WTC11 (cell line): ENCODE results near the gene SEMA4G. TPM values are rescaled to one million over a fixed set of nuclear protein-coding genes. Genes with fewer than 3 reads are reported as not detected.

ENCODE experiments used
- ATAC-seq: fragments of 200-7000 bp; cut with Tn5 transposase; 2 replicates; pipeline ENCODE4 v1.10.0; 2021; ENCODE audit warnings: mild to moderate bottlenecking, moderate library complexity
- CTCF ChIA-PET: fragments of 300-600 bp; sonication (Branson Sonifier 250); formaldehyde crosslinking; loops from one replicate; lab custom pipeline; 2021; ENCODE audit warnings: antibody characterized with exemption; lab: Charles Lee
- POLR2A ChIA-PET: fragments of 350-600 bp; sonication (Branson Sonifier 250); formaldehyde crosslinking; loops from one replicate; lab custom pipeline; 2021; ENCODE audit warnings: antibody characterized with exemption; lab: Charles Lee
- DNase-seq: peaks from one replicate; pipeline ENCODE4 v3.0.0; 2021; ENCODE audit warnings: low spot score
- H3K27ac Mint-ChIP-seq: 2 replicates; pipeline ENCODE4 v1.8.0; 2021; ENCODE audit warnings: mixed read lengths
- H3K27me3 Mint-ChIP-seq: 2 replicates; pipeline ENCODE4 v1.8.0; 2021; ENCODE audit warnings: low read depth, mild to moderate bottlenecking, moderate library complexity, mixed read lengths
- H3K36me3 Mint-ChIP-seq: 2 replicates; pipeline ENCODE4 v1.8.0; 2021; ENCODE audit warnings: mixed read lengths
- H3K4me1 Mint-ChIP-seq: 2 replicates; pipeline ENCODE4 v1.8.0; 2022; ENCODE audit warnings: mixed read lengths
- H3K4me3 Mint-ChIP-seq: 2 replicates; pipeline ENCODE4 v1.8.0; 2021; ENCODE audit warnings: mild to moderate bottlenecking, moderate library complexity, mixed read lengths
- H3K9me3 Mint-ChIP-seq: 2 replicates; pipeline ENCODE4 v1.8.0; 2021; ENCODE audit warnings: mixed read lengths
- ETV6 ChIP-seq: sonication (generic); formaldehyde crosslinking; IDR thresholded peaks from 2 replicates; pipeline ENCODE4 v1.8.1; 2022; ENCODE audit warnings: mild to moderate bottlenecking, missing genetic modification reagents
- FOXK1 ChIP-seq: sonication (generic); formaldehyde crosslinking; IDR thresholded peaks from 2 replicates; pipeline ENCODE4 v1.8.0; 2022; ENCODE audit warnings: mild to moderate bottlenecking, moderate library complexity, missing genetic modification reagents
- FOXP1 ChIP-seq: sonication (generic); formaldehyde crosslinking; IDR thresholded peaks from 2 replicates; pipeline ENCODE4 v1.8.0; 2022; ENCODE audit warnings: missing genetic modification reagents, mild to moderate bottlenecking, moderate library complexity, borderline replicate concordance
- HMGA2 ChIP-seq: fragments of 250-450 bp; sonication (Bioruptor Pico); IDR thresholded peaks from 2 replicates; pipeline ENCODE4 v1.4.0; 2021; ENCODE audit warnings: mild to moderate bottlenecking, moderate library complexity
- JUN ChIP-seq: sonication (generic); formaldehyde crosslinking; IDR thresholded peaks from 2 replicates; pipeline ENCODE4 v1.8.0; 2023; ENCODE audit warnings: mild to moderate bottlenecking, missing genetic modification reagents
- KAT7 ChIP-seq: sonication (generic); formaldehyde crosslinking; IDR thresholded peaks from 2 replicates; pipeline ENCODE4 v1.8.1; 2023; ENCODE audit warnings: missing genetic modification reagents, mild to moderate bottlenecking, borderline replicate concordance
- NFATC4 ChIP-seq: fragments of 250-450 bp; sonication (Bioruptor Pico); IDR thresholded peaks from 2 replicates; pipeline ENCODE4 v1.9.0; 2021; ENCODE audit warnings: mild to moderate bottlenecking
- RORB ChIP-seq: fragments of 250-450 bp; sonication (Bioruptor Pico); IDR thresholded peaks from 2 replicates; pipeline ENCODE4 v1.9.0; 2021; ENCODE audit warnings: mild to moderate bottlenecking
- SMAD4 ChIP-seq: sonication (generic); formaldehyde crosslinking; IDR thresholded peaks from 2 replicates; pipeline ENCODE4 v1.8.0; 2022; ENCODE audit warnings: mild to moderate bottlenecking, missing genetic modification reagents
- TEAD4 ChIP-seq: sonication (generic); formaldehyde crosslinking; IDR thresholded peaks from 2 replicates; pipeline ENCODE4 v1.8.0; 2022; ENCODE audit warnings: mild to moderate bottlenecking, missing genetic modification reagents
- ZBTB21 ChIP-seq: sonication (generic); formaldehyde crosslinking; IDR thresholded peaks from 2 replicates; pipeline ENCODE4 v1.8.1; 2023; ENCODE audit warnings: mild to moderate bottlenecking, missing genetic modification reagents, borderline replicate concordance
- ZNF396 ChIP-seq: fragments of 250-450 bp; sonication (Bioruptor Pico); IDR thresholded peaks from 2 replicates; pipeline ENCODE4 v1.8.0; 2021; ENCODE audit warnings: mild to moderate bottlenecking, moderate library complexity, borderline replicate concordance
- total RNA-seq: library from RNA; stranded (reverse); gene quantifications from 3 replicates; pipeline ENCODE4 v1.2.3, GENCODE V29; 2021
- TF ChIP-seq, protein P1 (sequence below): sonication (generic); formaldehyde crosslinking; IDR thresholded peaks from 2 replicates; pipeline ENCODE4 v1.8.1; 2022; ENCODE audit warnings: low read depth, missing genetic modification reagents, borderline replicate concordance
- TF ChIP-seq, protein P2 (sequence below): fragments of 200-600 bp; IDR thresholded peaks from 2 replicates; pipeline ENCODE4 v1.8.0; 2022; ENCODE audit warnings: antibody characterized with exemption

SEMA4G gene
- total RNA-seq, 1 experiment from 2014 or later: 11.8 TPM

DNA sequence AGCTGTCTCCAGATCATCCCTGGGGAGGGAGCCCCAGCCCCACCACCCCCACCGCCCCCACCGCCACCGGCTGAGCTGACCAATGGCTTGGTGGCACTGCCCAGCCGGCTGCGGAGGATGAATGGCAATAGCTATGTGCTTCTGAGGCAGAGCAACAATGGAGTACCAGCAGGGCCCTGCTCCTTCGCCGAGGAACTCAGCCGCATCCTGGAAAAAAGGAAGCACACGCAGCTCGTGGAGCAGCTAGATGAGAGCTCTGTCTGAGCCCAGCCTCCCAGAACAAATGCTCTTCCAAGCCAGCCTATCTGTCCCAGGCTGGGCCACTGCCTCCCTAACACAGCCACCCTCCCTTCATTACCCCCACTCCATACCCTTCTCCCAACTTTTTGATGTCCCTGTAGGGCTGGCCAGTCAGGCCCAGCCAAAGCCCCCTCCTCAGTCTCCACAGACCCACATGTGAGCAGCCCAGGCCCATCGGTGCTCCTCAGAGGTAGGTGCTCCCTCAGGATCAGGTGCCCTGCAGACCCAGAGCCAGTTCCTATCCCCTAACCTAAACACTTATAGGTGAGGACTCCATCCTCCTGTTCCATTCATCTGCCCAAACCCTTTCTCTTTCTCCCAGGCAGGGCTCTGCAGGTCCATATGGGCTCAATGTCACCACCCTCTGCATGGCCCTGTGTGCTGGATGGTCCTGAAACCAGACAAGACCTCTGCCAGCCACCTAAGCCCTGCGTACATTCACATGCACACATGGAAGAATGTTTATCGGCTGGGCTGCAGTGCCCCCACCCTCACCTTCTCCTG, 14.8 kb downstream of the SEMA4G start (continued):
- no peak for TF ChIP-seq TEAD4 (CRISPR knock-in tag)

DNA sequence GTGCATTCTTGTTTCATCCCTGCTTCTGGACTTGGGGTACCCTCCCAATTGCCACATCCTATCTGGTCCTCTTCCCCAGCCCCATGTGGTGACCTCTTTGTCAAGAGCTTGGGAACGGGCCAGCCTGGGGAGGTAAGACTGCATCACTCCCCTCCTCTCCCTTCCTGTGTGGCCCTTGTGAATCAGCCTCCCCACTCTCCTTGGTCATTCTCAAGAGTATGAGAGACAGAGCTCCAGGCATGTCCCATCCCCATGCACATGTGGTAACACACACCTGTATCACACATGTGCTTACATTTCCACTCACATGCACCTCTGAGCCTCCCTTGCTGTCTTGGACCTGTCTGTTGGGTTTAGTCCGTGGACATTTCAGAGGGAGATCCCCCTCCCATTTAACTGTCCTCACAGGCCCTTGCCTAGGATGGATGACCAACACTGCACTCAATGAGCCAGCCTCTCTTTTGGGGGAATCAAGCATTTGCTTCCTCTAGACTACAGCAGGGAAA, 15.4 kb downstream of the SEMA4G start:
- TF ChIP-seq HMGA2 (CRISPR knock-in tag) (no peak), SMAD4 (CRISPR knock-in tag) (no peak), FOXK1 (CRISPR knock-in tag) (no peak), FOXP1 (CRISPR knock-in tag) (no peak), JUN (CRISPR knock-in tag) (no peak), ZNF396 (CRISPR knock-in tag) (no peak), NFATC4 (CRISPR knock-in tag) (no peak), ZBTB21 (CRISPR knock-in tag) (no peak)
- TF ChIP-seq, protein P1, sequence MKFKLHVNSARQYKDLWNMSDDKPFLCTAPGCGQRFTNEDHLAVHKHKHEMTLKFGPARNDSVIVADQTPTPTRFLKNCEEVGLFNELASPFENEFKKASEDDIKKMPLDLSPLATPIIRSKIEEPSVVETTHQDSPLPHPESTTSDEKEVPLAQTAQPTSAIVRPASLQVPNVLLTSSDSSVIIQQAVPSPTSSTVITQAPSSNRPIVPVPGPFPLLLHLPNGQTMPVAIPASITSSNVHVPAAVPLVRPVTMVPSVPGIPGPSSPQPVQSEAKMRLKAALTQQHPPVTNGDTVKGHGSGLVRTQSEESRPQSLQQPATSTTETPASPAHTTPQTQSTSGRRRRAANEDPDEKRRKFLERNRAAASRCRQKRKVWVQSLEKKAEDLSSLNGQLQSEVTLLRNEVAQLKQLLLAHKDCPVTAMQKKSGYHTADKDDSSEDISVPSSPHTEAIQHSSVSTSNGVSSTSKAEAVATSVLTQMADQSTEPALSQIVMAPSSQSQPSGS: no peak
- TF ChIP-seq, protein P2, sequence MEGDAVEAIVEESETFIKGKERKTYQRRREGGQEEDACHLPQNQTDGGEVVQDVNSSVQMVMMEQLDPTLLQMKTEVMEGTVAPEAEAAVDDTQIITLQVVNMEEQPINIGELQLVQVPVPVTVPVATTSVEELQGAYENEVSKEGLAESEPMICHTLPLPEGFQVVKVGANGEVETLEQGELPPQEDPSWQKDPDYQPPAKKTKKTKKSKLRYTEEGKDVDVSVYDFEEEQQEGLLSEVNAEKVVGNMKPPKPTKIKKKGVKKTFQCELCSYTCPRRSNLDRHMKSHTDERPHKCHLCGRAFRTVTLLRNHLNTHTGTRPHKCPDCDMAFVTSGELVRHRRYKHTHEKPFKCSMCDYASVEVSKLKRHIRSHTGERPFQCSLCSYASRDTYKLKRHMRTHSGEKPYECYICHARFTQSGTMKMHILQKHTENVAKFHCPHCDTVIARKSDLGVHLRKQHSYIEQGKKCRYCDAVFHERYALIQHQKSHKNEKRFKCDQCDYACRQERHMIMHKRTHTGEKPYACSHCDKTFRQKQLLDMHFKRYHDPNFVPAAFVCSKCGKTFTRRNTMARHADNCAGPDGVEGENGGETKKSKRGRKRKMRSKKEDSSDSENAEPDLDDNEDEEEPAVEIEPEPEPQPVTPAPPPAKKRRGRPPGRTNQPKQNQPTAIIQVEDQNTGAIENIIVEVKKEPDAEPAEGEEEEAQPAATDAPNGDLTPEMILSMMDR: no peak
- H3K4me3 Mint-ChIP-seq: no peak overlapping the region

DNA sequence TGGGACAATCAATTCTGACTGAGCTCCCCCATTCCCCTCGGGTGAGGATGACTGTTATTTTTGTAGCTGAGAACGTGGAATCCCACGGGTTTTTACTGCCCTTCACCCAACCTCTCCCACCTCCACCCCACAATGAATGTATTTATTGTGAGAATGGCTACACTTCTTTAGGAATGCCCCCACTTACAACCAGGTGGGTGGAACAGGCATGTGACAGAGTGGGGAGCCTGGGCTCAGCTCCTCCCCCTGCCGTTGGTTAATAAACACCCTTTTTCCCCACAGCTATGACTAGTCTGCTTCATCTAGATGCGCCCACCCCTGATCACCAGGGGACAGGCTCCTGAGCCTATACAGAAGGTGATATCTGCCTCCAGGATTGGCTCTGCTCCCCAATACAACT, 16.0 kb downstream of the SEMA4G start:
- peak overlapping the region; percentile 93; the same call in 1 of the 2 replicates for H3K4me3 Mint-ChIP-seq
- TF ChIP-seq ETV6 (CRISPR knock-in tag): no peak
- DNase-seq: no peak
- peaks cover 12% of the 10 kb centered on the region for H3K36me3 Mint-ChIP-seq
- no peaks in the 10 kb centered on the region for H3K9me3 Mint-ChIP-seq
- peaks cover 13% of the 10 kb centered on the region for H3K4me1 Mint-ChIP-seq
- ATAC-seq: no peak
- H3K27me3 Mint-ChIP-seq: no peaks in the 10 kb centered on the region
- POLR2A ChIA-PET: no interaction called here
- no peak overlapping the region for H3K27ac Mint-ChIP-seq
- CTCF ChIA-PET: interaction anchor here (1.1 to 4.5 kb wide), 3 partner anchors 12 to 26 kb away, joined by 4 to 28 read pairs (median 7); partner anchors contain the start of gene SEMA4G

More for the DNA sequence above, 15.4 kb downstream of the SEMA4G start:
- CTCF ChIA-PET: interaction anchor here (1.1 to 4.5 kb wide), 3 partner anchors 13 to 27 kb away, joined by 4 to 28 read pairs (median 7); partner anchors contain the start of gene SEMA4G
- ATAC-seq (no peak), DNase-seq (no peak)
- no peaks in the 10 kb centered on the region for H3K27me3 Mint-ChIP-seq
- POLR2A ChIA-PET: no interaction called here
- peaks cover 10% of the 10 kb centered on the region for H3K36me3 Mint-ChIP-seq
- H3K27ac Mint-ChIP-seq: 0 out of 2 replicates have a peak overlapping the region, but pooled peaks have one; percentile 41
- H3K9me3 Mint-ChIP-seq: no peaks in the 10 kb centered on the region
- H3K4me1 Mint-ChIP-seq: peaks cover 13% of the 10 kb centered on the region

DNA sequence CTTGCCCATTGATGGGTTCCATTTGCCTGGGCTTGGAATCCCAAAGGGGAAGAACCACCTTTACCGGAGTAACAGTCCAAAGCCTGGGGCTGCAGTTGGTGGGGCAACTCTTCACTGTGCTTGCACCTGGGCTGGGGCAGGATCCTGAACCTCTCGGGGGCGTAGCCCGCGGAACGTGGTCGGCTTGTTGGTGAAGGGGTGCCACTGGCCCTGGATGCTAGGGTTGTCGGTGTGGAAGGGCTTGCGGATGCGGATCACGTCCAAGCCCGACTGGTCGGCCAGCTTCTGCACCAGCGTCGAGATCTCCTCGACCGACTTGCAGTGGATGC, 17.3 kb downstream of the SEMA4G start:
- peaks cover 13% of the 10 kb centered on the region for H3K4me1 Mint-ChIP-seq
- POLR2A ChIA-PET: interaction anchor here (1.3 kb wide), 1 partner anchor 10 kb away, joined by 5 read pairs; no protein-coding TSS in a partner anchor
- H3K9me3 Mint-ChIP-seq: no peaks in the 10 kb centered on the region

More for the DNA sequence above, 17.3 kb downstream of the SEMA4G start:
- no peak for TF ChIP-seq RORB (CRISPR knock-in tag)
- no peak for TF ChIP-seq KAT7 (CRISPR knock-in tag)
- Mint-ChIP-seq H3K27ac (no peak overlapping the region; the same call in 1 of the 2 replicates), H3K27me3 (no peaks in the 10 kb centered on the region), H3K36me3 (peaks cover 24% of the 10 kb centered on the region), H3K4me3 (peak overlapping the region; percentile 93)
- DNase-seq (no peak), ATAC-seq (peak; percentile 3; the same call in 1 of the 2 replicates)
- CTCF ChIA-PET: interaction anchor here (0.8 to 4.5 kb wide), 8 partner anchors 11 to 109 kb away, joined by 3 to 28 read pairs (median 5); partner anchors contain the start of genes SEMA4G and SLF2
